ENCODE measurements around the gene TXNDC12.
A peak's percentile ranks its signal among the peaks of the same experiment; 100 is the strongest.
"Not testable (repeated sequence)": the region's sequence is repeated elsewhere in the genome, so short reads cannot be mapped to it uniquely, and the experiment has no call there.

The TXNDC12 gene

DNA sequence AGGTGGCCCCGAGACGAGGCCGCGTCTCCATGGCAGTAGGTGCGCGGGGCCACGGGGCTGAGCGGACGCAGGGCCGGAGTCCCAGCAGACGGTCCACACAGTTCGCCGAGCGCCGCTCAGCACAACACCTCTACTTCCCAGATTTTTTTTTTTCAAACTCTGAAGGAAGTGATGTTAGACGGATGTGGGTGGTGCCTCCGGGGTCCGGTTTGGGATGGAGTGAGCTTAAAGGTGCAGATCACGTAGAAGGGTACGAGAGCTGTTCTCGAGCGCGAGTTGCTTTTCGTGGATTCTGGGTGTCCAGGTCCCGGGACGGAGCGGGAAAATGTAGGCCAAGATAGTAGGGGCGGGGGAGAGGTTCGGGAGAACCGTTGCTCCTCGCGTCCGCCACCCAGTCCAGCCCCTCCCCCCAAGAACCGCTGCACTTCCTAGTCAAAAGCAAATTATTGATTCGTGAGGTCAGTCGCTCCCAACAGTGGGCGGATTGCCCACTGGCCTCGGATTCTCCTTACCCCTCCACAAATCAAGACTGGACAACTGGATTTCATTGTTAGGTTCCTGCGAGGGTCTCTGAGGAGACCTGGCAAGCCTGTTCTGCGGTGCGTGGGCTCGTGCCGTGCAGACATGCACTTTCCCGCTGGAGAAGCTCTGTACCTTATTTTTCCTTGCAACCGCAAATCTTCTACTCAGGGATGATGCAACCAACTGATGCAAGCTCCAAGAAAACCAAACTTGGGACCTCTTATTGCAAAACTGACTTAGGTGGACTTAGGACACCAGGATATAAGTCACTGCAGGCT lies at the start of gene TXNDC12:
TSS of gene TXNDC12 (minus strand) at position 126 of the 800 bp plus-strand sequence. CDS start at position 31, 95 bp downstream.
- peak; percentile 40 for FAIRE-seq

- no peak for FAIRE-seq
Measured at GRCh38 chr1:52102336-52103013, 47.5 kb upstream of the TXNDC12 start.

DNA sequence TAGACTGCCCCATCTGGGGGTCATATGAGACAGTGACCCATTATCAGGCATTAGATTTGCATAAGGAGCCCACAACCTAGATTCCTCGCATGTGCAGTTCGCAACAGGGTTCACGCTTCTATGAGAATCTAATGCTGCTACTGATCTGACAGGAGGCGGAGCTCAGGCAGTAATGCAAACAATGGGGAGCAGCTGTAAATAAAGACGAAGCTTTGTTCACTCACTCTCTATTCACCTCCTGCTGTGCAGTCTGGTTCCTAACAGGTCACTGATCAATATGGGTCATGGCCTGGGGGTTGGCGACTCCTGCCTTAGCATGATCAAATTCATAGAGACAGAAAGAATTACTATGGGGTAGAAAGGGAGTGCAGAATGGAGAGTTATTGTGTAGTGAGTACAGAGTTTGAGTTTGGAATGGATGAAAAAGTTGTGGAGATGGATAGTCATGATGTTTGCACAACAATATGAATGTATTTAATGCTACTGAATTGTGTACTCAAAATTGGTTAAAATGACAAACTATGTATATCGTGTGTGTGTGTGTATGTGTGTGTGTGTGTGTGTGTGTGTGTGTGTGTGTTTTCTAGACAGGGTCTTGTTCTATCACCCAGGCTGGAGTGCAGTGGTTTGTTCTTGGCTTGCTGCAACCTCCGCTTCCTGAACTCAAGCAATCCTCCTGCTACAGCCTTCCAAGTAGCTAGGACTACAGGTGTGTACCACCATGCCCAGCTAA lies 43.3 kb upstream of the TXNDC12 start:
- no peak for FAIRE-seq

- FAIRE-seq, result no peak
Measured at GRCh38 chr1:52096216-52096615, 41.2 kb upstream of the TXNDC12 start.

DNA sequence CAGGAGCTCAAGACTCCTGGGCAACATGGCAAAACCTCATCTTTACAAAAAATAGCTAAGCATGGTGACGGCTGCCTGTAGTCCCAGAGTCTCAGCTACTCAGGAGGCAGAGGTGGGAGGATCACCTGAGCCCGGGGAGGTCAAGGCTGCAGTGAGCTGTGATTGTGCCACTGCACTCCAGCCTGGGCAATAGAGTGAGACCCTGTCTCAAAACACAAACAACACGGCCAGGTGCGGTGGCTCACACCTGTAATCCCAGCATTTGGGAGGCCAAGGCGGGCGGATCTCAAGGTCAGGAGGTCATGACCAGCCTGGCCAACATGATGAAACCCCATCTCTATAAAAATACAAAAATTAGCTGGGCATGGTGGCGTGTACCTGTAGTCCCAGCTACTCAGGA lies 39.3 kb upstream of the TXNDC12 start:
- FAIRE-seq, result not testable (repeated sequence)

DNA sequence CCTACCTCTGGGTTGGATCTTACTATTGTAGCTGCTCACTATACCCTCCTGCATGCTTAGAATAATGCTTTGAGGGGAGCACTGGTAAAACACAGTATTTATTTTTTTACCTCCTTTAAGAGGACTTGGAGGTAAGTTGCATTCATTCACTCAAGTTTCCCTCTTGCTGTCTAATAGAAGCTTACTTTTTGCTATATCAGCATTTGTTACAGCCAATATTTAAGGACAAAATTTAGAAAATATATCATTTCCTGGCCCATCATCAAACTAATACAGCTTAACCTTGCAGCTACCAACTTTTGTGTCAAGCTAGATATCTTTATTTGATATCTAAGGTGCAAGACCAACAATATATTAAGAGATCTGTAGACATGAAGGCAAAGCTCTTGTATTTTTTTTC lies 32.9 kb upstream of the TXNDC12 start:
- FAIRE-seq, result not testable (repeated sequence)

GRCh38 chr1:52080014-52080415 lies 25.0 kb upstream of the TXNDC12 start:
- peak; percentile 40 for FAIRE-seq

GRCh38 chr1:52077277-52077676 lies 22.3 kb upstream of the TXNDC12 start:
- not testable (repeated sequence) for FAIRE-seq

DNA sequence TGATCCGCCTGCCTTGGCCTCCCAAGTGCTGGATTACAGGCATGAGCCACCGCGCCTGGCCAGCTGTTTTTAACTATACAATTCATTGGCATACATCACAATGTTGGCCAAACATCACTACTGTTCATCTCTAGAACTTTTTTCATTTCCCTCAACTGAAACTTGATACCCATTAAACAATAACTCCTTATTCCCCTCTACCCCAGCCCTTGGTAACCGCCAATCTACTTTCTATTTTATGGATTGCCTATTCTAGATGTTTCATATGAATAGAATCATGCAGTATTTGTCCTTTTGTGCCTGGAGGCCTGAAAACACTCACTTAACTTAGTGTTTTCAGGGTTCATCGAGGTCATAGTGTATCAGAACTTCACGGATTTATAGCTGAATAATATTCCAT lies 17.3 kb upstream of the TXNDC12 start:
- FAIRE-seq, result no peak

- no peak for FAIRE-seq
Measured at GRCh38 chr1:52070704-52071103, 15.7 kb upstream of the TXNDC12 start.

- no peak for FAIRE-seq
Measured at GRCh38 chr1:52063192-52063591, 8.2 kb upstream of the TXNDC12 start.

- no peak for FAIRE-seq
Measured at GRCh38 chr1:52060822-52061221, 5.8 kb upstream of the TXNDC12 start.

DNA sequence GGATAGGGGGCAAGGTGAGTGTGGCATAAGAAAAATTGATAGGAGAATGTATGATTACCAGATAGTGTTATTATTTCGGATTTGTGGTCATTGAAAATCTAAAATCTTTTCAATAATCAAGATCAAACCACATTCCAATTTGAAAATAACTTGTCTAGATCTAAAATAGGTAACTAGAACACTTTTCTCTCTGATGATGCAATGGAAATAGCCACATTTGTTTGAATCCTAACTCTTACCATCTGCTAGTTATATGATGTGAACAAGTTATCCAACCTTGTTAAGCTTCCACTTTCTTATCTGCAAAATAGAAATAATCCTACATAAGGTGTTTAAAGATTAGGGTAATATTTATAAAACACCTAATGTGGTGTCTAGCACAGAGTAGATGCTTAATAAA lies 4.9 kb upstream of the TXNDC12 start:
- FAIRE-seq, result no peak

DNA sequence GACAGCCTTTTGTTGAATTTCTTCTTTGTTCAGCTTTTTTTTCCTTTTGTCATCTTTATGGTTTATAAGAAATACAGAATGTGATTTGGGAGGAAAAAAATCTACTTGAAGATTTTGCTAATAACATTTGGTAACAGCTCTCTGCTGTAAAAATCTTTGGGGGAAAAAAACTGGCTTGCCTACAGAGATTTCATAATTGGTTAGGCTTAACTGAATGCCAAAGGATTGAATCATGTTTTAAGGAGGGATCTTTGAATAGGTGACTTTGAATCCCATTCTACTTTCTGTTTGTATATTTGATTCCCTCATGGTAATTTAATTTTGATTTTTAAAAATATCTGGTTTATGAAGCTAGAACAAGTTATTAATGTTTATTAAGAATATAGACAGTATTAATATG lies 4.3 kb upstream of the TXNDC12 start:
- FAIRE-seq, result no peak

DNA sequence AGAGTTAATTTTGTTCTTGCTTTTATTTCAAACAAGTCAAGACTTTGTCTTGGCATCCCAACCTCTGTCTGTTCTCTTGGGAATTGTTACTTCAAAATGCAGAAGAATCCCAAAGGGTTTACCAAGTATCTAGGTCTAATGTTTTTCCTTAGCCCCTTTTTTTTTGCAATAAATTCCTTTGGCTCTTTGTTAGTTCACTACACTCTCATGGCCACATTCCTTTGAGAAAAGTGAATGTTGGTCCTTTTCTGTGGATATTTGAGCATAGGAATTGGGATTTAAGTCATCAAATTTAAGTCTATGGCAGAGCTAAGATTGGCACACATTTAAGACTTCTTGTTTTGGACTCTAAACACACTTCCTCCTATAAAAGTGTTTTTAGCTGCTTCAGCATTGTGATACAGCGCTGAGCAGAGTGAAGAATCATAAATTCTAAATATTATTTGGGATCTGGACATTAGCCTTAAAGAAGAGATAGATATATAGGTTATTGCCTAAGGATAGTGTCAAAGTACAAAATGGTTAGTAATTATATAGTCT lies 3.0 kb upstream of the TXNDC12 start:
- FAIRE-seq, result no peak

DNA sequence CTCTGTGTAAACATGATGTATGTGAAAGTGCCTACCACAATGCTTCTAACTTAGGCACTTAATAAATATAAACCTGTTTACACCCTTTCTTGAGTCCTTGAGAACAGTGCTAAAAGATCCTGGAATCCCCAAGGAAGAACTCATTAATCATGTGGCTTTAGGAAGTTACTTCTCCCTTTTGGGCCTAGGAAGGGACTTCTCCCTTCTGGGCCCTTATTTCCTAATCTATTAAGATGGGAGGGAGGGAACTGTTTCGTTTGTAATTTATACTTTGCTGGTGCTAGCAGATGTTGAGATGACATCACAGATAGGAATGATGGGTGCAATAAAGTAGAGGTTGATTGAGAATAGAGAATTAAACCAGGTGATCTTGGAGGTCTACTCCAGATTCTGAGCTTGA lies 2.3 kb upstream of the TXNDC12 start:
- no peak for FAIRE-seq

DNA sequence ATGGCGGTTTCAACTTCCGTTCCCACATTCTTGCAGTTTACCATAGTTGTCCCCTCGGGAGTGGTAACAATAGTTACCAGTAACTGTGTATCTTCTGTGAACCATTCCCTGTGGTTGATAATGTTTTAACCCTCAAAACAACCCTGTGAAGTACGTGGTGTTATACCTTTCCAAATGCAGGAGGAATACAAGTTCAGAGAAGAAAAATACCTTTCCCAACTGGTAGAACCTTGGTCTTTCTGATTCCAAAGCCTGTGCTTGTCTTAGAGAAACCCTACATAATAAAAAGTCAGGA lies 1.9 kb upstream of the TXNDC12 start:
- FAIRE-seq, result no peak

DNA sequence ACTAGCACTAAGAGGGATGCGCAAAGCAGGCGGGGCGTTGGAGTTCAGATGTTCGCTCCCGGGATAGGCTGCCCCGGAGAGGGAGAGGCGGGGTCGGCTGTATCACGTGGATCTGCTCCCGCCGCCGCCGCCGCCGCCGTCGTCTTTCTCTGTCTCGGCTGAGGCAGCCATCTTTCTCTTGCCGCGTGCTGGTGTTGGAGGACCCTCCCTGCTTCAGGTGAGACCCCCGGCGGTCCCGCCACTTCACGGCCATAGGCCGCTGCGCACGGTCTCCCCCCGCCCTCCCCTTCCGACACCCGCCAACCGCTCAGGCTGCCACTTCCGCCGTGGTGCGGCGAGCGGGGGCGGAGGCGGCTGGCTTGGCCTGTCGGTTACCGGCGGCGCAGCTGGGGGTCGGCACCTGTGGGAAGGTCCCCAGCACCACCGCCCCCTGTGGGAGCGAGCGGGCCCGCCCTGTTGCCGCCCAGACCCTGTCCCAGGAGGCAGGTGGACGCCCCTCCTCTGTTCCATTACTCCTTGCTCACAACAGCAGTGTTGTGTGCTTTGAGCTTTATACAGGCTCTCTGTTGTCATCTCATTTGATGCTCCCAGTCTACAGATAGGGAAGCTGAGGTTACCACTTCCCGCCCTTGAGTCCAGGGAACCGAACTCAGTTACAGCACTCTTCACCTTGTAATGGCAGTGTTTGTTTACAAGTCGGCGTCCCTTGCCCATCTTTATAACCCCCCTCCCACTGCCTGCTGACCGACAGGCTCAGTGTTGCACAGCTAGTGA lies 1.4 kb upstream of the TXNDC12 start, which contains the start of gene BTF3L4:
TSS of gene BTF3L4 (plus strand) at position 133 of the 774 bp plus-strand sequence. CDS start 3,553 bp downstream, outside the sequence.
- FAIRE-seq, result peak; percentile 93

GRCh38 chr1:52055866-52056162 lies 823 bp upstream of the TXNDC12 start:
- no peak for FAIRE-seq

DNA sequence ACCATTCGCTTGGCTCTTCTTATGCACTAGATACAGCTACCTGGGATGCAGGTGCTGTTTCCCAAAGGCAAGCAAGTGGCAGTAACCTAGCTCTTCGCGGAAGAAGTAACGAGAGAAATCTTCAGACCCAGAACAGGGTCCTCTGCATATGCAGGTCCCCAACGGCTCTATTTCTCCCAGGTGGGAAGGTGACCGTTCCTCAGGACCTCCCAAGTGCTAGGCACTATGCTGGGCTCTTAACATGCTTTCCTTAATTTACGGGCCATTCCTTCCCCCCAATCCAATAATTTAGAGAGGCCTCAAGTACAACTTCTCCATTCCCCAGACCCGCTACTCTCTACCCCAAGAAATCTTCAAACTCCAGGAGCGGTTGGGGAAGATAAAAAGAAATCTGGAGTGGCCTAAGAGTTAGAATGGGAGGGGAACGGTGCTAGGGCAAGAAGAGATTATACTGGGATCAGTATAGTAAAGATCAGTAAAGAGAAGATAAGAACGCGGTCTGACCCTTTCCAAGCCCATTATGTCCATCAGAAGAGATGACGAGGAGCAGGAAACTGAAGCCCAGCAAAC lies 410 bp downstream of the TXNDC12 start:
- FAIRE-seq, result no peak

- FAIRE-seq, result no peak
Measured at GRCh38 chr1:52053862-52054261, 1.1 kb downstream of the TXNDC12 start.

GRCh38 chr1:52049337-52049736 lies 5.7 kb downstream of the TXNDC12 start:
- FAIRE-seq, result not testable (repeated sequence)

All from G401.6 (cell line).